Stimulated activated CD8-positive, alpha-beta memory T cell treated with anti-CD3 and anti-CD28 coated beads, Interleukin-7, amount 100 ng/mL, for 24 hours (primary cell): ENCODE data around the gene ZC3H12D.

Experiments
- DNase-seq: peaks from one replicate; pipeline ENCODE4 v3.0.0-alpha.2; 2020; ENCODE audit warnings: low read depth

Gene ZC3H12D

DNA sequence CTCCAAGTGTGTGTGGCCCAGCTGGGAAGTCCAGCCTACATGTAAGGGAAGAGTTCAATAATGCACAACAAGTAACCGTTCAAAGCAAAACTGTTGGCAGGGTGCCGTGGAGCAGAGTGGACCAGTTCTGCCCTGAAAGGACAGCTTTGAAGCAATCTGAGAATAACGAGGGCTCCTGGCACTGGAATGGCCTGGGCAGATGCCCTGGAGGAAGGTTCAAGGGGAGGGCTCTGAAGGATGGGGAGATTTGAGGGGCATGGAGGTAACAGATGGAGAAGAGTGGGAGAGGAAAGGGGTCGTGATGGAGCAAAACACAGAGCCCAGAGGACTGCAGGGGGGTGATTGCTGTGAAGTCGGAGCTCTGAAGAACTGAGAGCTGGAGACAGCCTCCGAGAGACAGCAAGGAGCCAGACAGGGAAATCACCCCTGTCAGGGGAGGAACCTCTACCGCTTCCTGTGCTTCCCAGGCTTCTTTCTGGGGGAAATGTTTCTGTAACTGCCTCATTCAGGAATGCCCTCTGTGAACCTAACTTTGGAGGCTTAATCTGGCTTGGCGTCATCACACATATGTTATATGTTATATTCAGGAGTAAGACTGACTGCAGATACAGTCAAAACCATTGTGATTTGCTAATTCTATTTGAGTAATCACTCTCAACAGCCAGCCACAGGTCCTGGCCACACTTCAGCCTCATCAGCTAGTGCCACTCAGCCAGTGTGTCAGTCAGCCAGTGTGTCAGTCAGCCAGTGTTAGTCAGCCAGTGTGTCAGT is 41.2 kb downstream of the ZC3H12D start:
- no peak for DNase-seq

- no peak for DNase-seq
Measured at GRCh38 chr6:149441740-149442139, 43.1 kb downstream of the ZC3H12D start.

DNA sequence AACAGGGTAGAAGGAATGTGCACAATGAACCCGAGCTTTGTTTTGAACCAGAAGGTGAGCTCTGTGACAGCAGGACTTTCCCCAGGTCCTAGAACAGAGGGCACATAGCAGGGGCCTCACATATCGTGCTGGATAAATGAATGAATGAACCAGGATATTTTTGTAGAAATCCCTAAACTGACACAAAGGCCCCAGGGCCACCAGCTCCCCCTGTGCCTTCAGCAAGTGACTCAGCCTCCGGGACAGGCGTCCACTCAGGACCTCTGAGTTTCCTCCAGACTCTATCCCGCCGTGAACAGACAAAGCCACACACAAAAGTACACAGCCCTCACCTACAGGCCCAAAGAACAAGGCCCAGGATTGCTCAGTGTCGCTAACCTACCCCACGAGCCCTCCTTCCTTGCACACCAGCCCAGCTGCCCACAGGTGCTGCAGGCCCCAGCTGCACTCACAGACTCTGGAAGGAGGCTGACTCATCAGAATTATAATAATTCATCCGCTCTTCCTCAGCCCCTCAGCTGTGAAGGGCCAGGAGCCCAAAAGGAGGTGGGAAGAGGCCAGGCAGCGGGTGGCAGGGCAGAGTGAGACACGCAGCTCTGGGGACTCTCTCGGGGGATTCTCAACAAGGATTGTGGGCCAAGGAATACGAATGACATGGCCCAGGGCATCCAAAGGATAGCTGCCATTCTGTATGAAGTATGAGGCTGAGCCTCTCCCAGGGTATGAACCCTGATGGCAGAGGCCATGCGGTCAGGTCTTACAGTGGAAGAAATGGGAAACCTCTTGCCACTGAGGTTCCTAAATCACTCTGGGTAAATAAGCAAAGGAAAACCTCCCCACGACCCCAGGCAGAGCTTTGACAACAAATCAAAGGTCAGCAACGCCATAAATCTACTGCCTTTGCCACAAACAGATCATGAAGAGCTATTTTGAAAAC is 43.8 kb downstream of the ZC3H12D start:
- DNase-seq: no peak

- DNase-seq: no peak
Measured at GRCh38 chr6:149439626-149440025, 45.2 kb downstream of the ZC3H12D start.

DNA sequence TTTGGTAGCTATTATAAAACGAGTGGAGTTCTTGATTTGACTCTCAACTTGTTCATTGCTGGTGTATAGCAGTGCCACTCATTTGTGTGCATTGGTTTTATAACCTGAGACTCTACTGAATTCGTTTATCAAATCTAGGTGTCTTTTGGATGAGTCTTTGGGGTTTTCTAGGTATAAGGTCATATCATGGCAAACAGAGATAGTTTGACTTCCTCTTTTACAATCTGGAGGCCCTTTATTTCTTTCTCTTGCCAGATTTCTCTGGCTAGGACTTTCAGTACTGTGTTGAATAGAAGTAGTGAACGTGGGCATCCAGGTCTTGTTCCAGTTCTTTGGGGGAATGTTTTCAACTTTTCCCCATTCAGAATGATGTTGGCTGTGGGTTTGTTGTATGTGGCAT is 46.0 kb downstream of the ZC3H12D start:
- DNase-seq: no peak

GRCh38 chr6:149437212-149437611 is 47.6 kb downstream of the ZC3H12D start:
- DNase-seq: no peak

- no peak for DNase-seq
Measured at GRCh38 chr6:149436647-149437046, 48.2 kb downstream of the ZC3H12D start.

- DNase-seq: no peak
Measured at GRCh38 chr6:149435919-149436586, 48.8 kb downstream of the ZC3H12D start.

DNA sequence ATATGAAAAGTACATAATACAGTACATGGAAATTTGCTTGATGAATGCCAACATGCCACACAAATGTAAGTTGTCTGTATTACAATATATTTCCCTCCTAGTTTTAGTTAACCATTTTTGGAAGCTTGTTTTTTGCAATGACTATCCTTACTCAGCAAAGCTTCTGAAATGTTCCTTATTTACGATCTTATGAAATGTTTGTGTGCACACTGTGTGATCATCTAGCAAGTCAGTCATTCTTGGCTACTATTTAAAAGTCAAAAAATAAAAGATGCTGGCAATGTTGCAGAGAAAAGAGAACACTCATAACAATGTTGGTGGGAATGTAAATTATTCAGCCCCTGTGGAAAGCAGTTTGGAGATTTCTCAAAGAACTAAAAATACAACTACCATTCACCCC is 50.9 kb downstream of the ZC3H12D start:
- no peak for DNase-seq

- DNase-seq: no peak
Measured at GRCh38 chr6:149433405-149433804, 51.4 kb downstream of the ZC3H12D start.

GRCh38 chr6:149431905-149432775 is 52.7 kb downstream of the ZC3H12D start:
- DNase-seq: peak; percentile 84

- no peak for DNase-seq
Measured at GRCh38 chr6:149429427-149430360, 55.1 kb downstream of the ZC3H12D start.

DNA sequence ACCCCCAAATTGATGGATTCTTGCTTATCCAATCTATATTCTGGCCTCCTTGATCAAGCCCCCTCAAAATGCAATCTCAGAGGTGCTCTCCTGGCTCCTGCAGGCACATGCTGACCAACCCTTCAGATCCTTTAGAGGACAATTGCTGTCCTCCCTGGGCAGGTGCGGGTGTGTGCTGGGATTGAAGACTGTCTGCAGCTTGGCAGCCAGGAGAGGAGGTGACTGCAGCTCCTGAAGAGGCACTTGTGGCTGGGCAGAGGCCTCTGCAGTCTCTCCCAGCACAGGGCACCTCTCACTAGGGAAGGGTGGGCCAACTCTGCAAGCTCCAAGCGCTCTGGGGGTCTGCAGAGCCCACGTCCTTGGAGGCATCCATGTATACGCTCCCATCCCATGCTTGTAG is 56.2 kb downstream of the ZC3H12D start:
- no peak for DNase-seq

DNA sequence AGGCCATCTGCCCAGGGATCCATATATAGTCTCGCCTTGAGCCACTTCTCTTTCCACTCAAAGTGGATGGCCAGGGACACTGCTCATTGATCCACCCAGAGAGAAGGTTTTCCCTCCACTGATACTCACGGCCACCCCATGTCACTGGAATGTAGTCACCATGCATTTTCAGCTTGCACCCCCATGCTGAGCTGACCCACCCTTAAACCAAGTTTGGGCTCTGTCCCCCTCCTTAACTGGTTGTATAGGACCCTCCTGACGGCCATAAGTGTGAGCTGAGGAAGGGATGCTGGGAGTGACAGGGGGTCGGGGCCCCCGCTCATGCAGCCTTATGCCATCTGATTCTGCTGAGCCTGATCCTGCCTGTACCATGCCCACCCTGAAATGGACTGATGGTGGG is 59.1 kb downstream of the ZC3H12D start:
- DNase-seq: no peak

DNA sequence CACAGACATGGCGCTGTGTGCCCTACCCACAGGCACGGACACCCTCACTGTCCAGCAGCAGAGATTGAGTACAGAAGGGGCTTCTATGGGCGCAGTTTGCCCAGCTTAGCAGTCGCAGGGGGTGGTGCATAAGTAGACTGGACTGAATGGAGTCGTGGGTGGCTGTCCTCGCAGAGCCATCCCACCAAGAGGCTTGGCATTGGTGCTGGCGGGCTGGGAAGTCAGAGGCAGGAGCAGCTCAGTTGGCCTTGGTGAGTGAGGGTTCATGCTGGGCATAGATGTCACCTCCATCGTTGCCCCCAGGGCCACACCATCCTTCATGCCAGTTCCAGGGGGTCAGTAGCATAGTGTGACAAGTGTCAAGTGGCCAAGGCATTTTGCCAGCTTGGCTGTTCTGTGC is 59.6 kb downstream of the ZC3H12D start:
- no peak for DNase-seq

DNA sequence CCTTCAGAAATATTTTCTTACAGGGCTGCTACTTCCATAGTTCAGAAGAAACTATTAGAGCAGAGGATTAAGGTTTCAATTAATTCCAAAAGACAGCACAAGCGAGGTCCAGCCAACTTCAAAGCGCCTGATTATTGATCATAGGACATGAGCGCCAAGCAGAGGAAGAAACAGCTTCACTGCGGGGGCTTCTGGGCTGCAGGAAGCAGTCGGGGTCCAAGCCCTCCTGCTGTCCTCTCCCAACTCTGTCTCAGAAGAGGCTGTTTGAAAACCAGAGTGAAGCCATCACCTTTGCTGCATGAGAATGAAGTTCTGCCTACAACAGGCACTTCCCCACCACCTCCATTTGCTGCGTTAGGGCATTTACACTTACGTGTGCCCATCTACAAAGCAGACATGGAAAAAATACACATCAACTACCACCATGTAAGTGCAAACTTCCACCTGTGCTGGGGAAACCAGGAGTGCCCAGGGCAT is 60.8 kb downstream of the ZC3H12D start:
- no peak for DNase-seq

DNA sequence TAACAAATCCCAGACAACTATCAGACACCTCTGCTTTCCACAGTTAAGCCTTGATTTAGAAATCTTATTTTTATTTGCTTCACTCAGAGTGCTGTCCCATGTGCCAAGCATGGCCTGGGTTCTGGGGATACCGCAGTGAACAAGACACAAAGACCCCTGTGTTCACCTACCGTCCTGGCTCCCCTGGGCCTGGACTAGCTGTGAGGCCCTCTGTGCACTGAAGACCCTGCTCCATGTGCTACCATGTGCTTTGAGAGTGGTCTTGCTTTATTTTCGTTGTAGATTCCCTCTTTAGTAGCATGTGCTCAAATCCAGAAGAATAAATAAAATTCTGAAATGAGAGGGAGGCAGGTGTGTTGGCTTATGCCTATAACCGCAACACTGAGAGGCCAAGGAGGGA is 62.2 kb downstream of the ZC3H12D start:
- no peak for DNase-seq

- DNase-seq: no peak
Measured at GRCh38 chr6:149421132-149421531, 63.7 kb downstream of the ZC3H12D start.

DNA sequence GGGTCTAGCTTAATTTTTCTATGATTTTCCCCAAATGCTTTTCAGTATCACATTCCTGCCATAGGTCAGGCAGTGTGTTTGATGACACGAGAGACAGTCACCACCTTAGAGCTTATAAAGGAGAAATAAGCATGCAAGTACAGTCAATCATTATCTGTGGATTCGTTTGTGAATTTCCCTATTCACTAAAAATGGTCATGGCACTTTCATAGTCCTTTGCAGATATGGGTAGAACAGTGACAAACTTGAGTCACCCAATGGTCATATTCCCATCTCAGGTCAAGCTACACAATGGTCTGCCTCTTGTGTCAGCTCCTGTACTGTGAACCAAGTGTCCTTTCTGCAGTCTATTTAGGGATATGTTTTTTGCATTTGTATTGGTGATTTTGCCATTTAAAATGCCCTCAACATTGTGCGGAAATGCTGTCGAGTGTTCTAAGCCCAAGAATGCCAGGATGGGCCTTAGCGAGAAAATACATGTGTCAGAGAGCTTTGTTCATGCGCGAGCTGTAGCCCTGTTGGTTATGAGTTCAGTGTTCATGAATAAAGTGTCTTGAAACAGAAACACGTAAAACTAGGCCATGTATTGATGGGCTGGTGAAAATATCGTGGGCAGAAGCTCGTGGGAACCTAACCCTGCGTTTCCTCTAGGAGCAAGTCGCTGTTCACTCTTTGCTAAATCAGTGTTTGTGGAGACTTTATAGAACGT is 65.0 kb downstream of the ZC3H12D start:
- DNase-seq: no peak

GRCh38 chr6:149414821-149415220 is 70.0 kb downstream of the ZC3H12D start:
- no peak for DNase-seq
